ENCODE measurements around the gene ZNF593OS. TPM values are rescaled to one million over a fixed set of nuclear protein-coding genes. Genes with fewer than 3 reads are reported as not detected.
A peak's percentile ranks its signal among the peaks of the same experiment; 100 is the strongest.

The ZNF593OS gene
- total and polyA plus RNA-seq, 2 donors (not counting 1 experiment from before 2014, with no cell fraction given), result 0.09 TPM; not detected in 1

DNA sequence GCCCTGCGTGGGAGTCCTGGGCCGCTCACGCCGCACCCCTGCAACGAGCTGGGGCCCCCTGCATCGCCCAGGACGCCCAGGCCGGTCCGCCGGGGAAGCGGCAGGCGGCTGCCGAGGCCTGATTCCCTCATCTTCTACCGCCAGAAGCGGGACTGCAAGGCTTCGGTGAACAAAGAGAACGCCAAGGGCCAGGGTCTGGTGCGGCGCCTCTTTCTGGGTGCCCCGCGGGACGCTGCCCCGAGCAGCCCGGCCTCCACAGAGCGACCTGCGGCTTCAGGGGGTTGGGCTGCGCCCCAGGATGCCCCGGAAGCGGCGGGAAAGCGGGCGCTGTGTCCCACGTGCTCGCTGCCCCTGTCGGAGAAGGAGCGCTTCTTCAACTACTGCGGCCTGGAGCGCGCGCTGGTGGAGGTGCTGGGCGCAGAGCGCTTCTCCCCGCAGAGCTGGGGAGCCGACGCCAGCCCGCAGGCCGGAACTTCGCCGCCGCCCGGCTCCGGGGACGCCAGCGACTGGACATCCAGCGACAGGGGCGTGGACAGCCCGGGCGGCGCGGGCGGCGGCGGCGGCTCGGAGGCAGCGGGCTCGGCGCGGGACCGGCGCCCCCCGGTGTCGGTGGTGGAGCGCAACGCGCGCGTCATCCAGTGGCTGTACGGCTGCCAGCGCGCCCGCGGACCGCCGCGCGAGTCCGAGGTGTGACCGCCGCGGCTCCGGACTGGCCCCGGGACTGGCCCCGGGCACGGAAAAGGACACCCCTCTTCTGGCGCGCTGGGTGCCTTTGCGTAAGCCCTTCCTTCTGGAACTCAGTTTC, 10.0 kb downstream of the ZNF593OS start:
- DNase-seq (peak; percentile 69), ATAC-seq (ENCODE audit: low read depth) (peak; percentile 45)
- H3K27me3 Mint-ChIP-seq, result peaks cover 27% of the 10 kb centered on the region
- peaks cover 13% of the 10 kb centered on the region for H3K4me1 Mint-ChIP-seq
- Histone ChIP-seq H3K4me2 (replicated peaks; ENCODE audit: low read depth, low read length, poor library complexity, severe bottlenecking) (peak overlapping the region; percentile 83), H3K9ac (ENCODE audit: low read length) (peak overlapping the region; percentile 49), H2AFZ (ENCODE audit: insufficient read depth, low read depth, low read length, poor library complexity, severe bottlenecking) (peak overlapping the region; percentile 75), H3K36me3 (replicated peaks in 1 of 2; ENCODE audit: control extremely low read depth in 1 of 2, control insufficient read depth in 1 of 2, extremely low read depth in 1 of 2, insufficient read depth in 2 of 2, low read length in 1 of 2) (no peaks in the 10 kb centered on the region), H3K79me2 (ENCODE audit: control insufficient read depth, insufficient read depth, low read length) (no peaks in the 10 kb centered on the region), H3K4me1 (ENCODE audit: control insufficient read depth in 2 of 2, insufficient read depth in 2 of 2, low read length in 2 of 2) (peaks cover 25% of the 10 kb centered on the region in 2 donors), H4K20me1 (ENCODE audit: control insufficient read depth, insufficient read depth, low read length, poor library complexity, severe bottlenecking) (no peaks in the 10 kb centered on the region), H3K27ac (ENCODE audit: low read length in 2 of 2) (no peak overlapping the region), H3K4me3 (ENCODE audit: control extremely low read depth in 1 of 5, extremely low read depth in 1 of 5, insufficient read depth in 1 of 5, low read depth in 2 of 5, low read length in 4 of 5) (peak overlapping the region in 3 of 5 experiments; percentile 33 to 47 (median 39)), H3K27me3 (replicated peaks in 1 of 4; ENCODE audit: control extremely low read depth in 1 of 4, control insufficient read depth in 3 of 4, insufficient read depth in 4 of 4, low read length in 3 of 4) (peaks cover 0 to 64% (median 23%) of the 10 kb centered on the region in 4 experiments), H3K9me3 (ENCODE audit: control extremely low read depth in 1 of 3, control insufficient read depth in 2 of 3, insufficient read depth in 1 of 3, low read length in 2 of 3) (peaks cover 0 to 3% (median 0%) of the 10 kb centered on the region in 3 donors)
- 5% methylated on average over 98 of the region's 98 CpGs for WGBS (ENCODE audit: insufficient coverage)
- no peak overlapping the region for H3K27ac Mint-ChIP-seq
- POLR2A ChIA-PET, result no interaction called here
- no peaks in the 10 kb centered on the region for H3K9me3 Mint-ChIP-seq (ENCODE audit: insufficient read depth)
- CTCF ChIA-PET, result interaction anchor here (0.9 to 2.1 kb wide), 5 partner anchors 8 to 57 kb away, joined by 3 to 8 read pairs (median 5); partner anchors contain the start of gene ZNF593
- intact Hi-C loops (cut with micrococcal nuclease), result loop anchor here (5.0 kb wide), 1 partner anchor 124 kb away; no protein-coding TSS in a partner anchor
- TF ChIP-seq EZH2 (IDR thresholded peaks at IDR 0.05; ENCODE audit: borderline replicate concordance, insufficient read depth, low read depth, low read length, poor library complexity, severe bottlenecking), result no peak
- TF ChIP-seq, protein P1, sequence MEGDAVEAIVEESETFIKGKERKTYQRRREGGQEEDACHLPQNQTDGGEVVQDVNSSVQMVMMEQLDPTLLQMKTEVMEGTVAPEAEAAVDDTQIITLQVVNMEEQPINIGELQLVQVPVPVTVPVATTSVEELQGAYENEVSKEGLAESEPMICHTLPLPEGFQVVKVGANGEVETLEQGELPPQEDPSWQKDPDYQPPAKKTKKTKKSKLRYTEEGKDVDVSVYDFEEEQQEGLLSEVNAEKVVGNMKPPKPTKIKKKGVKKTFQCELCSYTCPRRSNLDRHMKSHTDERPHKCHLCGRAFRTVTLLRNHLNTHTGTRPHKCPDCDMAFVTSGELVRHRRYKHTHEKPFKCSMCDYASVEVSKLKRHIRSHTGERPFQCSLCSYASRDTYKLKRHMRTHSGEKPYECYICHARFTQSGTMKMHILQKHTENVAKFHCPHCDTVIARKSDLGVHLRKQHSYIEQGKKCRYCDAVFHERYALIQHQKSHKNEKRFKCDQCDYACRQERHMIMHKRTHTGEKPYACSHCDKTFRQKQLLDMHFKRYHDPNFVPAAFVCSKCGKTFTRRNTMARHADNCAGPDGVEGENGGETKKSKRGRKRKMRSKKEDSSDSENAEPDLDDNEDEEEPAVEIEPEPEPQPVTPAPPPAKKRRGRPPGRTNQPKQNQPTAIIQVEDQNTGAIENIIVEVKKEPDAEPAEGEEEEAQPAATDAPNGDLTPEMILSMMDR (IDR thresholded peaks at IDR 0.05), result no peak
- peak overlapping the region; percentile 75 for H3K4me3 Mint-ChIP-seq
